HG03520 (cell line): ENCODE results near the gene FAM24B.

ENCODE experiments used
- ATAC-seq: cut with Tn5 transposase; IDR thresholded peaks from one replicate; pipeline ENCODE4 v1.9.1; 2021; ENCODE audit warnings: mild to moderate bottlenecking, moderate library complexity; ENCODE audit not compliant: unreplicated experiment

FAM24B gene

DNA sequence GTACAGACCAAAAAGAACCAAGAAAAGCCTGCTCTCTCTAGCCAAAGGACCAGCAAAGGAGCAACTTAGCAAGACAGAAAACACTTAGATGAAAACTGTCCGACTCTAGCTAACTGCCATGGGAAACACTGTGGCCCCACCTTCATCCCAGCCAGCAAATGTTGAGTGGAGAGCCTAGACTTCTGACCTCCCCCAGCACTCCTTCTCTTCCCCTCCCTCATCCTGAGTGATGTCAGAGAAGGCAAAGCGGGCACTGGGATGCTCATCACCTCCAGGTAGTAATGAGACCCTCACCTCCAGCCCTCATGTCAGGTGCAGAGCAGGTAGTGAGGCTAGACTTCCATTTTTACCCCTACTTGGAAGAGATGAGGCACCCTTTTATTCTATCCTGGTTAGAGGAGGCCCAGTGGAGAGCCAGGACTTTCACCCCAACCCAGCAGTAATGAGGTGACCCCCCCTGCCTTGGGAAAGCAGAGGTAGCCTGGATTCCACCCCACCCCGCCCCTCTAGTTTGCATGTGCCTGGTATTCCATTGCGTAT is 50.6 kb downstream of the FAM24B start:
- ATAC-seq, result no peak

GRCh38 chr10:122827302-122827701 is 52.1 kb downstream of the FAM24B start:
- no peak for ATAC-seq

DNA sequence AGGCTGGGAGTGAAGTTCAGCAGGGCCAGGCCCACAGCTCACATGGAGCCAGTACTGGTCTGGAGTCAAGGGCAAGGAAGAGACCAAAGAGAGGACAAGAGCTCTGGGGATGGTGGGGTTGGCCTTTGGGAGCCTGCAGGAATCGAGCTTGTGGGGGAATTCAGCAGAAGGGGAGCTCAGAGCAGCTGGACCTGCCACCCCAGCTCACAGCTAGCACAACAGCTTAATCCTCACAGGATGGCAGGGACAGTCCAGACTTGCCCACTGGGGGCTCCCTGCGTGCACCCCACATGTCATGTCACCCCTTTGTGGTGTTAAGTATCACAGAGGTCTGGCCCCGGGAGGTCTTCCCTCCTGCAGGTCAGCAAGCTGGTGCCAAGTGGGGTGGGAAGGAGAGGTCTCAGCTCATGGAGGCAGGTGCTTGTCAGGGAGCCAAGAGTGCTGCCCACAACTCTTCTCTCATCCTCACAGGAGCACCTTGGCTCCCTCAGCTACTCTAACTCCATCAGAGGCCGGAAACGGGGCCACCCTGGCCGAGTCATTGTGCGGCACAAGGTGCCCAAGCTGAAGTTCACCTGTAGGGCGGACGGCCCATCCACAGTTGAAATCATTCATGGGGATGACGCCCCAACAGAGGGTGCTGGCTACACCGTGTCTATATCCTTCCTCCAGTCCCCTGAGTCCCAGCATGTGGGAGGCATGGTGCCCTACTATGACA is 56.2 kb downstream of the FAM24B start:
- ATAC-seq, result no peak

GRCh38 chr10:122821808-122822207 is 57.6 kb downstream of the FAM24B start:
- ATAC-seq, result no peak

- ATAC-seq, result no peak
Measured at GRCh38 chr10:122815458-122815857, 63.9 kb downstream of the FAM24B start.

DNA sequence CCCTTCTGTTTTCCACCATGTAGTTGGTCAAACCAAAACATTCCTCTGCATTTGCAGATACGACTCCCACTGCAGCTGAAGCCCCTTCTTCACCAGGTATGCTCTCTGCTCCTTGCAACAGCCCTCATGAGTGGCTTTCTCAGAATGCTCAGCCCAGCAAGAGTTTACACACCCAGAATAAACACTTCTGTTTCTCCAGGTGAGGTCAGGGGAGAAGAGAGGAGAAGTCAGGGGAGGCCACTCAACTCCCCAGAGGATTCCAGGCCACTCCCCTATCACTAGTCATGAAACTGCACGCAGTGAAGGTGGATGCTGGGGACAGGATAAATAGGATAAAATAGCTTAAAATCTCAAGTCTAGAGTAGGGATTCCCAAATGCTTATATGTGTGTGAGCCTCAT is 64.9 kb downstream of the FAM24B start:
- ATAC-seq, result no peak

GRCh38 chr10:122812751-122813150 is 66.6 kb downstream of the FAM24B start:
- ATAC-seq, result no peak

- ATAC-seq, result no peak
Measured at GRCh38 chr10:122802282-122802681, 77.1 kb downstream of the FAM24B start.
